ENCODE measurements around the gene EHBP1L1. TPM values are rescaled to one million over a fixed set of nuclear protein-coding genes. Genes with fewer than 3 reads are reported as not detected.
"Not testable (repeated sequence)": the region's sequence is repeated elsewhere in the genome, so short reads cannot be mapped to it uniquely, and the experiment has no call there.

Gene EHBP1L1
- total RNA-seq, 1 experiment from 2014 or later: 30.9 TPM

GRCh38 chr11:65560555-65561418 lies 15.1 kb upstream of the EHBP1L1 start:
- peak; percentile 88 for DNase-seq (ENCODE audit: low read depth)

- DNase-seq (ENCODE audit: low read depth): no peak
Observed at GRCh38 chr11:65562020-65562419, 13.8 kb upstream of the EHBP1L1 start.

- no peak for DNase-seq (ENCODE audit: low read depth)
Observed at GRCh38 chr11:65562788-65563187, 13.1 kb upstream of the EHBP1L1 start.

GRCh38 chr11:65563601-65564000 lies 12.3 kb upstream of the EHBP1L1 start:
- no peak for DNase-seq (ENCODE audit: low read depth)

GRCh38 chr11:65564879-65565559 lies 10.8 kb upstream of the EHBP1L1 start:
- not testable (repeated sequence) for DNase-seq (ENCODE audit: low read depth)

- DNase-seq (ENCODE audit: low read depth): peak; percentile 71
Observed at GRCh38 chr11:65565624-65566453, 10.0 kb upstream of the EHBP1L1 start.

GRCh38 chr11:65569164-65569972 lies 6.5 kb upstream of the EHBP1L1 start:
- DNase-seq (ENCODE audit: low read depth): no peak

- DNase-seq (ENCODE audit: low read depth): peak; percentile 100
Observed at GRCh38 chr11:65569973-65570918, 5.6 kb upstream of the EHBP1L1 start, which contains the start of gene ZNRD2. Gene ZNRD2 (plus strand): TSS chr11:65570477. CDS start chr11:65570492, 15 bp downstream.

- DNase-seq (ENCODE audit: low read depth): no peak
Observed at GRCh38 chr11:65571420-65571819, 4.4 kb upstream of the EHBP1L1 start.

GRCh38 chr11:65571940-65572339 lies 3.9 kb upstream of the EHBP1L1 start:
- peak; percentile 70 for DNase-seq (ENCODE audit: low read depth)

- peak; percentile 84 for DNase-seq (ENCODE audit: low read depth)
Observed at GRCh38 chr11:65572356-65573051, 3.3 kb upstream of the EHBP1L1 start, which contains the start of gene FAM89B. Gene FAM89B (plus strand): TSS chr11:65572538. CDS start chr11:65572670, 132 bp downstream.

GRCh38 chr11:65573391-65574079 lies 2.3 kb upstream of the EHBP1L1 start:
- peak; percentile 24 for DNase-seq (ENCODE audit: low read depth)

GRCh38 chr11:65574109-65574810 lies 1.6 kb upstream of the EHBP1L1 start:
- DNase-seq (ENCODE audit: low read depth): peak; percentile 97

- peak; percentile 56 for DNase-seq (ENCODE audit: low read depth)
Observed at GRCh38 chr11:65574811-65575567, 864 bp upstream of the EHBP1L1 start.

- DNase-seq (ENCODE audit: low read depth): no peak
Observed at GRCh38 chr11:65576232-65576866, 496 bp downstream of the EHBP1L1 start.

- peak; percentile 95 for DNase-seq (ENCODE audit: low read depth)
Observed at GRCh38 chr11:65576867-65577755, 1.3 kb downstream of the EHBP1L1 start.

All from Daoy (cell line).